Thyroid gland (tissue), 4 donors: ENCODE data around the gene SPRR1A.

Experiments used
- POLR2A ChIP-seq, 2 donors: fragments of 450-650 bp; IDR thresholded peaks; one replicate each; pipeline ENCODE4 v1.6.1; 2017; ENCODE audit warnings: antibody characterized with exemption in 2 of 2, mild to moderate bottlenecking in 2 of 2, moderate library complexity in 1 of 2
- TF ChIP-seq, protein P1 (sequence below), 6 experiments: fragments of 200-600 bp in 3 of 6; fragments of 450-650 bp in 3 of 6; sonication (generic) in 3 of 6; IDR thresholded peaks; one replicate each; pipeline ENCODE4 v1.5.1; 2016 to 2019; ENCODE audit warnings: antibody characterized with exemption in 6 of 6, mild to moderate bottlenecking in 2 of 6, inconsistent platforms in 1 of 6, moderate library complexity in 1 of 6

GRCh38 chr1:153024413-153024812, 40.5 kb downstream of the SPRR1A start:
- TF ChIP-seq, protein P1, sequence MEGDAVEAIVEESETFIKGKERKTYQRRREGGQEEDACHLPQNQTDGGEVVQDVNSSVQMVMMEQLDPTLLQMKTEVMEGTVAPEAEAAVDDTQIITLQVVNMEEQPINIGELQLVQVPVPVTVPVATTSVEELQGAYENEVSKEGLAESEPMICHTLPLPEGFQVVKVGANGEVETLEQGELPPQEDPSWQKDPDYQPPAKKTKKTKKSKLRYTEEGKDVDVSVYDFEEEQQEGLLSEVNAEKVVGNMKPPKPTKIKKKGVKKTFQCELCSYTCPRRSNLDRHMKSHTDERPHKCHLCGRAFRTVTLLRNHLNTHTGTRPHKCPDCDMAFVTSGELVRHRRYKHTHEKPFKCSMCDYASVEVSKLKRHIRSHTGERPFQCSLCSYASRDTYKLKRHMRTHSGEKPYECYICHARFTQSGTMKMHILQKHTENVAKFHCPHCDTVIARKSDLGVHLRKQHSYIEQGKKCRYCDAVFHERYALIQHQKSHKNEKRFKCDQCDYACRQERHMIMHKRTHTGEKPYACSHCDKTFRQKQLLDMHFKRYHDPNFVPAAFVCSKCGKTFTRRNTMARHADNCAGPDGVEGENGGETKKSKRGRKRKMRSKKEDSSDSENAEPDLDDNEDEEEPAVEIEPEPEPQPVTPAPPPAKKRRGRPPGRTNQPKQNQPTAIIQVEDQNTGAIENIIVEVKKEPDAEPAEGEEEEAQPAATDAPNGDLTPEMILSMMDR (IDR thresholded peaks at IDR 0.05): no peak
- no peak for TF ChIP-seq POLR2A (IDR thresholded peaks at IDR 0.05)
